Panc1 (cell line): ENCODE measurements around the gene ZNF165.

Experiments
- CTCF ChIP-seq: fragments of 450-650 bp; IDR thresholded peaks from 2 replicates; pipeline ENCODE4 v1.5.1; 2017; ENCODE audit warnings: mild to moderate bottlenecking
- POLR2AphosphoS5 ChIP-seq: IDR thresholded peaks from 2 replicates; pipeline ENCODE4 v1.6.1; 2012; ENCODE audit warnings: mild to moderate bottlenecking, low read depth, low read length, moderate library complexity
- SIN3A ChIP-seq: IDR thresholded peaks from 2 replicates; pipeline ENCODE4 v1.6.1; 2012; ENCODE audit warnings: low read depth, mild to moderate bottlenecking, low read length, moderate library complexity, borderline replicate concordance; ENCODE audit not compliant: insufficient read depth

GRCh38 chr6:28078050-28078449 is 2.3 kb upstream of the ZNF165 start:
- TF ChIP-seq CTCF (no peak), SIN3A (no peak), POLR2AphosphoS5 (no peak)
